ENCODE measurements around the gene SORL1.

SORL1 gene

DNA sequence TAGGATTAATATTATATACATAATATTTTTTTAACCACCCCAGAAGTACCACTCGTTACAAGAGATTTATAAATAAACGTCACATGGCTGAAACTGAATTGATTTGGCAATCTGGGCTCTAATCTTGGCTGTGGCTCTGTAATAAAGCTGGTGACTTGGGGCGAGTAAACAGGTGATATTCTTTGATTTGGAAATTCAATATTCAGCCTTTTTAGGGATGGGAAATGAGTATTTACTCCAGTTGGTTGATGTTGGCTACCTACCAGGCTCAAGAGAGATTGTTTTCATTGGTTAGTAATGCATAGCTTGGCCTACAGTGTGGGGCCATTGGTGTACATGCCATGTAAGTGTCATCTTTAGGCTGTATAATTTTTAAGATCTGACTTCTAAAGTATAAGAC is 118.3 kb downstream of the SORL1 start:
- ChIA-PET POLR2A (no interaction called here), CTCF (interaction anchor here (0.6 kb wide), 1 partner anchor 1772 kb away, joined by 5 read pairs; no protein-coding TSS in a partner anchor)
- no peak for TF ChIP-seq ARNT (IDR thresholded peaks at IDR 0.05)
- TF ChIP-seq SUZ12 (IDR thresholded peaks at IDR 0.05): no peak
- no peak for TF ChIP-seq NFRKB (IDR thresholded peaks at IDR 0.05)
- TF ChIP-seq L3MBTL2 (conservative IDR thresholded peaks at IDR 0.05): no peak
- no peak for TF ChIP-seq HDGF (IDR thresholded peaks at IDR 0.05; ENCODE audit: borderline replicate concordance)
- TF ChIP-seq FOXM1 (IDR thresholded peaks at IDR 0.05; ENCODE audit: borderline replicate concordance): no peak
- TF ChIP-seq SP1 (IDR thresholded peaks at IDR 0.05): no peak
- no peak for TF ChIP-seq CTBP1 (IDR thresholded peaks at IDR 0.05; ENCODE audit: borderline replicate concordance)
- TF ChIP-seq, protein P1, sequence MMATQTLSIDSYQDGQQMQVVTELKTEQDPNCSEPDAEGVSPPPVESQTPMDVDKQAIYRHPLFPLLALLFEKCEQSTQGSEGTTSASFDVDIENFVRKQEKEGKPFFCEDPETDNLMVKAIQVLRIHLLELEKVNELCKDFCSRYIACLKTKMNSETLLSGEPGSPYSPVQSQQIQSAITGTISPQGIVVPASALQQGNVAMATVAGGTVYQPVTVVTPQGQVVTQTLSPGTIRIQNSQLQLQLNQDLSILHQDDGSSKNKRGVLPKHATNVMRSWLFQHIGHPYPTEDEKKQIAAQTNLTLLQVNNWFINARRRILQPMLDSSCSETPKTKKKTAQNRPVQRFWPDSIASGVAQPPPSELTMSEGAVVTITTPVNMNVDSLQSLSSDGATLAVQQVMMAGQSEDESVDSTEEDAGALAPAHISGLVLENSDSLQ (IDR thresholded peaks at IDR 0.05): no peak
- TF ChIP-seq LEF1 (IDR thresholded peaks at IDR 0.05; ENCODE audit: borderline replicate concordance): no peak
- TF ChIP-seq BHLHE40 (IDR thresholded peaks at IDR 0.05; ENCODE audit: borderline replicate concordance): no peak
- no peak for TF ChIP-seq ELF4 (IDR thresholded peaks at IDR 0.05)
- no peak for TF ChIP-seq FOXK2 (IDR thresholded peaks at IDR 0.05)
- no peak for TF ChIP-seq ZNF384 (IDR thresholded peaks at IDR 0.05)
- TF ChIP-seq TARDBP (IDR thresholded peaks at IDR 0.05): no peak
- no peak for TF ChIP-seq FOXA1 (IDR thresholded peaks at IDR 0.05)
- no peak for DNase-seq (ENCODE audit: extremely low spot score)

DNA sequence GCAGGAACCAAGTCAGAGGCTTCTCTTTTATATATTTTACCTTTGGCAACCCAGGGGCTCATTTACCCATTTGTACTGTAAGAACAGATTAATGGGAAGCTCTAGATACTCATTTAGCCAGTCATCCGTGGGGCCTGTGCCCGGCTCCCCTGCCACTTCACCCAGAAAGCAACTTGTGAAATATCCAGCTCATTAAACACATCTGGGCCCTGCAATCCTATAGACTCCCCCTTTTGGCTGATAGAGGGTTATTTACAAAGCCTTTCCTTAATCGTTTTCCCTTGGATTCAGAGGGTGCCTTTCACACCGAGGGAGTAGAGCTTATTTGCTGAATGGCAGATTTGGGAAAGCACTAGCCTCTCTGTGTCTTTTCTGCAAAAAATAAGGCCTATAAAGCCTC is 119.4 kb downstream of the SORL1 start:
- DNase-seq (ENCODE audit: extremely low spot score): no peak
- POLR2A ChIA-PET: interaction anchor here (1.1 kb wide), 1 partner anchor 226 kb away, joined by 3 read pairs; no protein-coding TSS in a partner anchor
- CTCF ChIA-PET: interaction anchor here (0.9 kb wide), 1 partner anchor 111 kb away, joined by 3 read pairs; no protein-coding TSS in a partner anchor
- TF ChIP-seq SUZ12 (IDR thresholded peaks at IDR 0.05) (no peak), HDGF (IDR thresholded peaks at IDR 0.05; ENCODE audit: borderline replicate concordance) (no peak), SP1 (IDR thresholded peaks at IDR 0.05) (no peak), NFRKB (IDR thresholded peaks at IDR 0.05) (no peak), FOXA1 (IDR thresholded peaks at IDR 0.05) (no peak), L3MBTL2 (conservative IDR thresholded peaks at IDR 0.05) (no peak), FOXM1 (IDR thresholded peaks at IDR 0.05; ENCODE audit: borderline replicate concordance) (no peak), BHLHE40 (IDR thresholded peaks at IDR 0.05; ENCODE audit: borderline replicate concordance) (no peak), LEF1 (IDR thresholded peaks at IDR 0.05; ENCODE audit: borderline replicate concordance) (no peak), FOXK2 (IDR thresholded peaks at IDR 0.05) (no peak), ZNF384 (IDR thresholded peaks at IDR 0.05) (no peak), ARNT (IDR thresholded peaks at IDR 0.05) (no peak), CTBP1 (IDR thresholded peaks at IDR 0.05; ENCODE audit: borderline replicate concordance) (no peak), ELF4 (IDR thresholded peaks at IDR 0.05) (no peak), TARDBP (IDR thresholded peaks at IDR 0.05) (no peak)
- TF ChIP-seq, protein P1 (IDR thresholded peaks at IDR 0.05): no peak

DNA sequence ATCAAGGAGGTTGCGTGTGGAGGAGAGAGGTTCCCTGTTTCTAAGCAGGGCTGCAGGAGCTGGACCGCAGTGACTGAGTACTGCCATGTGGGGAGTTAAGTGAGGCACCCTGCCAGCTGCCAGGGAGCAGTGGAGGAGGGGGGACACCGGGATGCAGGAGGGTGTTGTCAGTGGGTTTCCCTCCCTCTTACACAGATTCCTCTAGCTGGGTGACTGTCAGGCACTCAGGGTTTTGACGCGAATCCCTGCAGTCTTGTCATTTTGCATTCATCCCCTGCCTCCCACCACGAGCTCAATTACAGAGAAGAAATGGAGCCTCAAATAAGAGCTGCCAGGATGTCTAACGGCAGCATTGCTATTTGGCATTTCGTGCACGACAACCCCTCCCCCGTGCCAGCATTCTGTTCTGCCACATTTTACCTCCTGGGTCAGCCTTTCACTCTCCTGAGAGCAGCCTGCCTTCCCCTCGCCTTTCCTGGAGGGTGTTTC is 120.5 kb downstream of the SORL1 start:
- ChIA-PET CTCF (no interaction called here), POLR2A (no interaction called here)
- no peak for DNase-seq (ENCODE audit: extremely low spot score)
- TF ChIP-seq SP1 (IDR thresholded peaks at IDR 0.05) (no peak), ZNF384 (IDR thresholded peaks at IDR 0.05) (no peak), LEF1 (IDR thresholded peaks at IDR 0.05; ENCODE audit: borderline replicate concordance) (no peak), FOXA1 (IDR thresholded peaks at IDR 0.05) (no peak), NFRKB (IDR thresholded peaks at IDR 0.05) (no peak), FOXK2 (IDR thresholded peaks at IDR 0.05) (no peak), HDGF (IDR thresholded peaks at IDR 0.05; ENCODE audit: borderline replicate concordance) (no peak), CTBP1 (IDR thresholded peaks at IDR 0.05; ENCODE audit: borderline replicate concordance) (no peak), L3MBTL2 (conservative IDR thresholded peaks at IDR 0.05) (no peak), ARNT (IDR thresholded peaks at IDR 0.05) (no peak), ELF4 (IDR thresholded peaks at IDR 0.05) (no peak)
- TF ChIP-seq, protein P1 (IDR thresholded peaks at IDR 0.05): no peak

DNA sequence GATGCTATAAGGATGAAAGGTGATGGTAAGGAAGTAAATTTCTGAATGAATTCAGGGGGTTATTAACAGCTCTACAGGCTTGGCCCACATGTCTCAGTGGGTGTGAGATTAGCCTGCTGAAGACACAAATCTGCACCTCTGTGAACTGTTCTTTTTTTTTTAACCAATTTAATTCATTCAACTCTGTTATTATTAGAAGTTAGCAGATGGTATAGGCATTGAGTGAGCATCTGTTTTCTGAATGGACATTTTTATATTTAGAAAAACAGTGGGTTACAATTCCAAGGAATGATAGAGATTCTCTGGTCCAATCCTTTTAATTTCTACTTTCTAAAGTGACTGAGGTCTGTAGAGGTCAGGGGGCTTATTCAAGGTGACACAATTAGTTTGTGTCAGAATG is 122.7 kb downstream of the SORL1 start:
- TF ChIP-seq LEF1 (IDR thresholded peaks at IDR 0.05; ENCODE audit: borderline replicate concordance): no peak
- TF ChIP-seq, protein P1 (IDR thresholded peaks at IDR 0.05): no peak
- no peak for TF ChIP-seq ARNT (IDR thresholded peaks at IDR 0.05)
- no peak for TF ChIP-seq SP1 (IDR thresholded peaks at IDR 0.05)
- no peak for TF ChIP-seq L3MBTL2 (conservative IDR thresholded peaks at IDR 0.05)
- no peak for TF ChIP-seq FOXK2 (IDR thresholded peaks at IDR 0.05)
- no peak for TF ChIP-seq ELF4 (IDR thresholded peaks at IDR 0.05)
- TF ChIP-seq HDGF (IDR thresholded peaks at IDR 0.05; ENCODE audit: borderline replicate concordance): no peak
- TF ChIP-seq FOXA1 (IDR thresholded peaks at IDR 0.05): no peak
- TF ChIP-seq CTBP1 (IDR thresholded peaks at IDR 0.05; ENCODE audit: borderline replicate concordance): no peak
- no peak for TF ChIP-seq NFRKB (IDR thresholded peaks at IDR 0.05)
- TF ChIP-seq FOXM1 (IDR thresholded peaks at IDR 0.05; ENCODE audit: borderline replicate concordance): no peak
- no peak for TF ChIP-seq ZNF384 (IDR thresholded peaks at IDR 0.05)
- TF ChIP-seq SUZ12 (IDR thresholded peaks at IDR 0.05): no peak
- TF ChIP-seq BHLHE40 (IDR thresholded peaks at IDR 0.05; ENCODE audit: borderline replicate concordance): no peak
- DNase-seq (ENCODE audit: extremely low spot score): no peak
- ChIA-PET CTCF (no interaction called here), POLR2A (interaction anchor here (1.0 kb wide), 1 partner anchor 282 kb away, joined by 3 read pairs; the partner anchor contains the start of gene SC5D)

DNA sequence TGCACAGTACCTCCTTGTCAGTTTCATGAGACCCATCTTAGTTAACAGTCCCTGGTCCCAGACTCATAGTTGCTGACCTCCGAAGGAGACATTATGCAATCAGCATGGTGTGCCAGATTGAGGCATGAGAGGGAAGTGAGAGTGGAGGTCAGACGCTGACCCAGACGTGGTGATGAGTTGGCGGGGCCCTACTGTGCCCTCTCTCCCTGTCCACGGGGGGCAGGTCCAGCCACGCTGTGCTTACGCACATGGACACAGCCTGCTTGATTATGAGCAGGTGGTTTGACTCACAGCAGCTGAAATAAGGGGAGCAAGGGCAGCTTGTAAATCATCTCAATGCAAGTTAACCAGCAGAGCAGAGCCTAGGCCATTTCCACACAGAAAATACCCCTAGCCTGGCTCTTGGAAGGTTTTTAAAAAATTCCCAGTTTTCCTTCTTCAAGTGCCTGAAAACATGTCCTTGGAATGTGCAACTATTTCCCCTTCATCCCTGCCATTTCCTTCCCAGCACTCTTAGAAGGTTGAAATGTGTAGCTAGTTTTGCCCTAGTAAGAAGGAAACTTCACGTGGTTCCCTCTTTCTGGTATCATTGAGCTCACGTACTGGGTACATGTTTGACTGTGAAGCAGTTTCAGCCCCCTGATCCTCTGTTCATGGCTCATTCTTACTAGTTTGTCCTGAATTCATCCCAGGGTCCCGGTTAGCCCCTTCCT is 123.3 kb downstream of the SORL1 start:
- ChIA-PET CTCF (interaction anchor here (0.7 kb wide), 1 partner anchor 383 kb away, joined by 3 read pairs; no protein-coding TSS in a partner anchor), POLR2A (interaction anchor here (0.7 kb wide), 1 partner anchor 9 kb away, joined by 3 read pairs; no protein-coding TSS in a partner anchor)
- DNase-seq (ENCODE audit: extremely low spot score): no peak
- TF ChIP-seq, protein P1 (IDR thresholded peaks at IDR 0.05): no peak
